Retina (tissue), 1 donor: ENCODE data around the gene DLG2.
"Not testable (repeated sequence)": the region's sequence is repeated elsewhere in the genome, so short reads cannot be mapped to it uniquely, and the experiment has no call there.

Experiments
- DNase-seq: peaks from one replicate; pipeline ENCODE4 v3.0.0-alpha.2; 2016

DLG2 gene

GRCh38 chr11:83791557-83791956 is 1835.6 kb downstream of the DLG2 start:
- no peak for DNase-seq

- no peak for DNase-seq
Observed at GRCh38 chr11:83785942-83786341, 1841.2 kb downstream of the DLG2 start.

- DNase-seq, result no peak
Observed at GRCh38 chr11:83784419-83784818, 1842.7 kb downstream of the DLG2 start.

- DNase-seq, result no peak
Observed at GRCh38 chr11:83782329-83782728, 1844.8 kb downstream of the DLG2 start.

- DNase-seq, result no peak
Observed at GRCh38 chr11:83779876-83780275, 1847.3 kb downstream of the DLG2 start.

- DNase-seq, result no peak
Observed at GRCh38 chr11:83778596-83778995, 1848.5 kb downstream of the DLG2 start.

GRCh38 chr11:83773950-83774880 is 1852.9 kb downstream of the DLG2 start:
- DNase-seq, result no peak

- no peak for DNase-seq
Observed at GRCh38 chr11:83768489-83768888, 1858.7 kb downstream of the DLG2 start.

- no peak for DNase-seq
Observed at GRCh38 chr11:83766932-83767331, 1860.2 kb downstream of the DLG2 start.

- no peak for DNase-seq
Observed at GRCh38 chr11:83764643-83765042, 1862.5 kb downstream of the DLG2 start.

- DNase-seq, result no peak
Observed at GRCh38 chr11:83760932-83761331, 1866.2 kb downstream of the DLG2 start.

GRCh38 chr11:83759148-83759547 is 1868.0 kb downstream of the DLG2 start:
- DNase-seq, result no peak

- no peak for DNase-seq
Observed at GRCh38 chr11:83751041-83751440, 1876.1 kb downstream of the DLG2 start.

GRCh38 chr11:83746921-83747585 is 1880.1 kb downstream of the DLG2 start:
- no peak for DNase-seq

- DNase-seq, result no peak
Observed at GRCh38 chr11:83744620-83745192, 1882.4 kb downstream of the DLG2 start.

- DNase-seq, result no peak
Observed at GRCh38 chr11:83736684-83737083, 1890.5 kb downstream of the DLG2 start.

GRCh38 chr11:83734120-83734519 is 1893.0 kb downstream of the DLG2 start:
- DNase-seq, result no peak

GRCh38 chr11:83731288-83731687 is 1895.9 kb downstream of the DLG2 start:
- DNase-seq, result not testable (repeated sequence)

- DNase-seq, result no peak
Observed at GRCh38 chr11:83728281-83728680, 1898.9 kb downstream of the DLG2 start.

- no peak for DNase-seq
Observed at GRCh38 chr11:83727251-83727650, 1899.9 kb downstream of the DLG2 start.

GRCh38 chr11:83726316-83726715 is 1900.8 kb downstream of the DLG2 start:
- no peak for DNase-seq

GRCh38 chr11:83725728-83726127 is 1901.4 kb downstream of the DLG2 start:
- no peak for DNase-seq

- no peak for DNase-seq
Observed at GRCh38 chr11:83725269-83725560, 1901.9 kb downstream of the DLG2 start.

- DNase-seq, result peak; percentile 47
Observed at GRCh38 chr11:83723999-83724398, 1903.1 kb downstream of the DLG2 start.
